Measurements from ENCODE around the gene SH3BGRL3.

Gene SH3BGRL3

DNA sequence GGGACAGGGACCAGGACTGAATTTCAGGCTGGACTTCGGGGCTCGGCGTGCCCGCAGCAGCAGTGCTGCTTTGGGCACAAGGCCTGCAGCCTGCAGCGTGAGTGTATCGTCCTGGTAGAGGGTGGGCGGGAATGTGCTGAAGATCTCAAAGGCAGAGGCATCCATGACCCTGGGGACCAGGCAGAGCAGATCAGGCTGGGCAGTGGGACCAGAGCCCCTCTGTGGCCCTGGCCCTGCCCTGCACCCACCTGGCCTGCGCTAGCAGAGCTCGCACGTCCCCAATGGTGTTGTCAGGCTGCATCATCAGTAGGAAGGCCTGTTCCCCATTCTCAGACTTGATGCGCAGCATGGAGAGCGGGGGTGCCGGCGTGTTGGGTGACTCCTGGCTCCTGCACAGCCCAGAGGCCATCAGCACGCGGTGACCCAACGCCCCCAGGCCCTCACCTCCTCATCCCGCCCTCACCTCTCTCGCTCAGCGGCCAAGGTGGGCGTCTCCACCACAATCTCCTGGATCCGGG, 2.6 kb downstream of the SH3BGRL3 start:
- no peak overlapping the region for H3K4me3 ChIP-seq (ENCODE audit: low read depth, low read length)

GRCh38 chr1:26283279-26283853, 3.5 kb downstream of the SH3BGRL3 start:
- no peak for DNase-seq (ENCODE audit: low read depth)
- no peak overlapping the region for H3K4me3 ChIP-seq (ENCODE audit: low read depth, low read length)
- TF ChIP-seq CTCF (IDR thresholded peaks at IDR 0.05; ENCODE audit: insufficient read depth, low read depth, low read length, missing control alignments), result no peak

More for the DNA sequence above, 2.6 kb downstream of the SH3BGRL3 start:
- DNase-seq (ENCODE audit: low read depth), result no peak
- TF ChIP-seq CTCF (IDR thresholded peaks at IDR 0.05; ENCODE audit: insufficient read depth, low read depth, low read length, missing control alignments), result no peak

GRCh38 chr1:26283871-26284596, 4.1 kb downstream of the SH3BGRL3 start:
- H3K4me3 ChIP-seq (ENCODE audit: low read depth, low read length), result no peak overlapping the region
- no peak for TF ChIP-seq CTCF (IDR thresholded peaks at IDR 0.05; ENCODE audit: insufficient read depth, low read depth, low read length, missing control alignments)
- no peak for DNase-seq (ENCODE audit: low read depth)

DNA sequence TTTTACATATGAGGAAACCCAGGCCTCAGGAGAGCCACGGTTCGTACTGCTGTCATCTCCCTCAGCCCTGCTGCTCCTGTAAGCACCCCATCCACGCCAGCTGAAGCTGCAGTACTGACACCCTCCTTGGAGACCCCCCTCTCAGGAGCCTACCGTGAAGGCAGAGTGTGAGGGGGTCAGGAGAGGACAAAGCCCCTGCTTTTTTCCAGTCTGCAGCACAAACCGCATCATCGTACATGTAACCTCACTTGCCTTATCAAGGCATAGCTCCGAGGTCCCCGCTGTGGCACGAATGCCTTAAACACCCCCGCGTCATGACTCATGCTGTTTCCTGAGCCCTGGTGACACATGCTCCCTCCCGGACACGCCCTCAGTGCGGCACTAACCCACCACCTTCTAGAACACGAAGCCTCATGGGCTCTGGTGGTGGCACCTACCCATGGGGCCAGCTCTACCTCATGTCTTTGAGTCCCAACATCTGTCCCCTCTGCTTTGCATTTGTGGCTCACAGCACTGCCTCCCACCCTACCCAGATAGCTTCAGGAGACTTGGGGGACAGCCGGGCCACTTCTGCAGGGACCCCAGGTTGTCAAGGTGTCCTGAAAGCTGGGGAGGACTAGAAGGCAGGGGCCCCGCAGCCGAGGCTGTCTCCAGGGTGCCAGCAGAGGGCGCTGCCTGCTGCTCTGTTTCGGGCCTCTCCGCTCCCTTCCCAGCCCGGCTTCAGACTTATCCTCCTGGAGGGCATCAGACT, 4.9 kb downstream of the SH3BGRL3 start:
- peak; percentile 80 for DNase-seq (ENCODE audit: low read depth)
- no peak overlapping the region for H3K4me3 ChIP-seq (ENCODE audit: low read depth, low read length)
- TF ChIP-seq CTCF (IDR thresholded peaks at IDR 0.05; ENCODE audit: insufficient read depth, low read depth, low read length, missing control alignments), result peak; percentile 96

- no peak overlapping the region for H3K4me3 ChIP-seq (ENCODE audit: low read depth, low read length)
- DNase-seq (ENCODE audit: low read depth), result peak; percentile 78
These were observed 5.6 kb downstream of the SH3BGRL3 start for GRCh38 chr1:26285366-26286063.

More at GRCh38 chr1:26285366-26286063, 5.6 kb downstream of the SH3BGRL3 start:
- TF ChIP-seq CTCF (IDR thresholded peaks at IDR 0.05; ENCODE audit: insufficient read depth, low read depth, low read length, missing control alignments), result peak; percentile 58

All from GM12865 (cell line).